GM23248 (cell line): ENCODE measurements around the gene USP32.

Experiments
- EZH2 ChIP-seq: fragments of 200-600 bp; sonication (generic); IDR thresholded peaks from 2 replicates; pipeline ENCODE4 v1.6.1; 2018; ENCODE audit warnings: antibody characterized with exemption, mild to moderate bottlenecking; ENCODE audit not compliant: insufficient read depth, poor library complexity, severe bottlenecking
- EZH2phosphoT487 ChIP-seq: fragments of 200-600 bp; sonication (generic); IDR thresholded peaks from 2 replicates; pipeline ENCODE4 v1.6.1; 2018; ENCODE audit warnings: antibody characterized with exemption, moderate library complexity, mild to moderate bottlenecking, low read depth; ENCODE audit not compliant: insufficient read depth

DNA sequence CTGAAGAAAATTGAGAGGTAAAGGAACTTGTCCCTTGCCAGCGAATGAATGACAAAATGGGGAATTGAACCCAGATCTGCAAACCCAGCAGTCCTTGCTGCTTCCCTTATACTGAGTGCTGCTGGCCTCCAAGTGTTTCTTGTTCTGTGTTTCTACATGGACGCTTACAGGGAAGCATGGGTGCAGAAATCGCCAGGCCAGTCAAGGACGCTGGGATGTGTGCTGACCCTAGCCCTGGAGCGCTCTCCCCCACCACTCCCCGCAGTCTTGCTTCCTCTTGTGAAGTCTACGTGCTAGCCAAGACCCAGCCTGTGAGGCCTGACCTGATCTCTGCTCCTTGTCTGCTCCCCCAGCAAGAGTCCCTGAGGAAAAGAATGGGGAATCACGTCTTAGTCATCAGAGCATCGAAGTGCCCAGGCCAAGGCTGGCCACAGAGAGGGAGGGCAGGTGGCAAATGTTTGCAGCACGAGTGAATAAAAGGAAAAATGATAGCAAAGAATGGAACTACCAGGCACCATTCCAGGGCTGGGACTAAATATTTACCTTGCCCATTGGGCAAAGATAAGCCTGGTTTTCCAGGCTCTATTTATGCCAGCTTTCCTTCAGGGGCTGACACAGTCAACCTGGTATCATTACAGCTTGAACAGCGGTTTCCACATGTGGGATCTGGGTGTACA lies 224.7 kb downstream of the USP32 start:
- no peak for TF ChIP-seq EZH2phosphoT487
- TF ChIP-seq EZH2, result no peak
